ENCODE data around the gene MAPK12.

MAPK12 gene

DNA sequence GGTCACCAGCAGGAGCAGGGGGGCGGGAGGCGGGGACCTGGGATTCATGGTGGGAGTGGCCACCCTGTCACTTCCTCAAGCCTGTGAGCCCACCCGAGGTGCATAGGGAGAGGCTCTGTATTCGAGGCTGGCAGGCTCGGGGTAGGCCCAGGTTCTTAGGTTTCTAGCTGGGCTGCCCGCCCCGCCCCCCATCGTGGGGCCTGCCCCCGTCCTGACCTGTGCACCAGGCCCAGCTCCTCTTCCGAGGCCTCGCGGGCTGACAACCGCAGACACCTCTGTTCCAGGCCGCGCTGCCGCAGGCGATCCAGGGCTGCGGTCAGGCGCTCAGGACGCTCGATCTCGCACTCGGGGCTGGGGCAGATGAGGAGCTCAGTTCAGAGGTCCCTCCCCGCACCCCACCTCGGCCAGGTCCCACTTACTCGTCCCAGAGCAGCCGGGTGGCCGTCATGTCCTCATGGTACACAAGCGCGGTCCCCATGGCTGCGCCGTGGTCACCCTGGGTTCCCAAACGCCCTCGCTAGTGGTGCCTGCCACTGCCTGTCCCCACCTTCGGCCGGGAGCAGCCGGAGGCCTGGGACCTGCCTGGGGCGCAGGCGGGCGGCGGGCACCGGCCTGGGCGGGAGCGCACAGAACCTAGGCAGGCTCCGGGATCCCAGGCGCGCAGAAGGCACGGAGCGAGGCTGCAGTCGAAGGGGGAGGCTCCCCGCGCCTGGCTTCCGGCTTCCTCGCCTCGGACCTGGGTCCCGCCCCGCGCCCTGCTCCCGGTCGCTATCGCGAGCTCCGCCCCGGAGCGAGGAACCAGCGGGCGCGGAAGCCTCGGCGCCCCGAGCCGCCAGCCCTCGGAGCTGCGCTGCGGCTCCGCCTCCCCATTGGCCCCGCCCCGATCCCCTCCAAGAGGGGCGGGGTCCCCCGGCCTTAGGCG lies 10.7 kb downstream of the MAPK12 start, which contains the start of gene HDAC10:
Gene HDAC10, minus strand, starts transcription at position 711 of the 922 bp plus-strand sequence. Its CDS starts 233 bp downstream, at position 478.
- DNase-seq, result peak; percentile 64

GRCh38 chr22:50250249-50250554 lies 11.3 kb downstream of the MAPK12 start:
- DNase-seq, result no peak

DNA sequence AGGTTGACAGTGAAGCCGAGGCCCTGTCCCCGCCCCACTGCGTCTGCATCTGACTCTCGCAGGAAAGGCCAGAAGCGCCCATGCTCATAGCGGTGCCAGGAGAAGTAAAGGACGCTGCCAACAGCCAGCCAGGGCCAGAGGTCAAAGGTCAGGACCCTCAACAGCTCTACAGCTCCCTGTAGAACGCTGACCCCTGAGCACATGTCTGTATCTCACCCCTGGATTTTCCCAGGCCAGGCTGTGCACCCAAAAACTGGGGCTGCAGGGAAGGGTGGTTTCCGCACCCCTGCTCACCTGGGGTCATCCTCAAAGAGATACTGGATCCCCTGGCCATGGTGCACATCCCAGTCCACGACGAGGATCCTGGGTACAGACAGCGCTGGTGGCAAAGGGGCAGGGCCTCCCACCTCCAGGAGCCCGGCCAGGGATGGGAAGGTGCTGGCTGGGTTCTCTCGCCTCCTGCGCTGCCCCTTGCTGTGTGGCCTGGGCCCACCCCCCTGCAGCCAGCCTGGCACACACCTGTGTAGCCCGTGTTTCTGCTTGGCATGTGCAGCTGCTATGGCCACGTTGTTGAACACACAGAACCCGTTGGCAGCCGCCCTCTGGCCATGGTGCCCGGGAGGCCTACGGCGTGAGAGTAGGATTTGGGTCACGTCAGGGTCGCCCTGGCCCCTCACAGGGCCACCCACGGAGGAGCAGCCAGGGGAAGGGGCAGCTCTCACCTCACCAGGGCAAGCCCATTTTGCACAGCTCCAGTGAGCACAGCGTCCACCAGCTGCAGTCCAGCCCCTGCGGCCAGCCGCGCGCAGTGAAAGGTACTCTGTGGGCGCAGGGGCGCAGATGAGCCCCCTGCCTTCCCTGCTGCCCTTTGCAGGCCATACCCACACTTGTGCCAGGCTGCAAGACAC lies 11.9 kb downstream of the MAPK12 start:
- DNase-seq, result no peak

- DNase-seq, result no peak
These were observed 13.0 kb downstream of the MAPK12 start for GRCh38 chr22:50248196-50249081.

DNA sequence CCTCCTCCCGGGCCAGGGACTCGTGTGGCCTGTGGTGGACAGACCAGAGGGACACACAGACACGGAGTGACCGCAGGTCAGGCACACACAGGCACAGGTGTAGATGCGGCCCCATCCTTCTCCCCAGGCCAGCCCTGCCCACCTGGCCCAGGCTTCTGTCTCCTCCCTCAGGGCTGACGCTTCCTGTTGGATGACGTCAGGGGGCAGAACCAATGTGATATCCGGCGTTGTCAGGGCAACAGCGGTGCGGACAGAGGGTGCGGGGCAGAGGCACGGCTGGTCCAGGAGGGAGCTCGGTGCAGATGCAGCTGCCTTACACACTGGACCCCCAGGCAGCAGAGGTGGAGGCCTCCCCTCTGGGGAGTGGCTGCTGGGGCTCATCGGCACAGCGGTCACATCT lies 13.7 kb downstream of the MAPK12 start:
- peak; percentile 57 for DNase-seq

DNA sequence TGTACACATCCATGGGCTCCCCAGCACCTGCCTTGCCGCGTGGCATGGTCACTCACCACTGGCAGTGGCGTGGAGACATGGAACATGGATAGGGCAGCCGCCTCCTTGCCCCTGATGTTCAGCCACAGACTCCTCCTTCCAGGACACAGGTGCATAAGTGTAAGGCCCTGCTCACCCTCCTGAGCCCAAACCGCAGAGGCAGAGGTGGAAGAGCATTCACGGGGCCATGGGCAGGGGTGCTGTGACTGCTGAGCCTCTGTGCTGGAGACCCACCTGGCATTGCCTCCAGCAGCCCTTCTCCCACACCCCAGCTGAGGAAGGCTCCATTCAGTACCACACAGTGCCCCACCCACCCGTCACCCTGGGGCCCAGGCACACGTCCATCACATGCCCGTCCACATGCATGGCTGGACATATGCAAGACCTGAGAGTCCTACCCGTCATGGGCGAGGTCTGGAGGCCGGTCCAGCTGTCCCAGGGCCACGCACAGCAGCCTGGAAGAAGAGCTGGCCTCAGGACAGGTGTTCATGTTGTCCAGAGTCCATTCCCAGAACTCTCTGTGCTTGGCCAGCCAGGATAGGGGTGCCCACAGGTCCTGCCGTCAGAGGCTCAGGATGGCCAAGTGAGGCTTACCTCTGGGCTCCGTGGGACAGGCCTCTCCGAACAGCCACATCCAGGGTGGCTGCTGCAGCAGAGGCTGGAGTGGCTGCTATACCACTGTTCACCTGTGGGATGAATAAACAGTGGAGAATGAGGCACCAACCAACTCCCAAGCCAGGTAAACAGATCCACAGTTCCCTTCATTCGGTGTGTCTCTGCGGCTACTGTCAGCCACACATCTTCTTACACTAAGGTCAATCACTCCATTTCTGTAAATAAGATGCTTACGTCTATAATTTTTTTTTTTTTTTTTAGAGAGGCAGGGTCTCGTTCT lies 15.0 kb downstream of the MAPK12 start:
- no peak for DNase-seq

GRCh38 chr22:50245214-50246072 lies 16.0 kb downstream of the MAPK12 start:
- no peak for DNase-seq

DNA sequence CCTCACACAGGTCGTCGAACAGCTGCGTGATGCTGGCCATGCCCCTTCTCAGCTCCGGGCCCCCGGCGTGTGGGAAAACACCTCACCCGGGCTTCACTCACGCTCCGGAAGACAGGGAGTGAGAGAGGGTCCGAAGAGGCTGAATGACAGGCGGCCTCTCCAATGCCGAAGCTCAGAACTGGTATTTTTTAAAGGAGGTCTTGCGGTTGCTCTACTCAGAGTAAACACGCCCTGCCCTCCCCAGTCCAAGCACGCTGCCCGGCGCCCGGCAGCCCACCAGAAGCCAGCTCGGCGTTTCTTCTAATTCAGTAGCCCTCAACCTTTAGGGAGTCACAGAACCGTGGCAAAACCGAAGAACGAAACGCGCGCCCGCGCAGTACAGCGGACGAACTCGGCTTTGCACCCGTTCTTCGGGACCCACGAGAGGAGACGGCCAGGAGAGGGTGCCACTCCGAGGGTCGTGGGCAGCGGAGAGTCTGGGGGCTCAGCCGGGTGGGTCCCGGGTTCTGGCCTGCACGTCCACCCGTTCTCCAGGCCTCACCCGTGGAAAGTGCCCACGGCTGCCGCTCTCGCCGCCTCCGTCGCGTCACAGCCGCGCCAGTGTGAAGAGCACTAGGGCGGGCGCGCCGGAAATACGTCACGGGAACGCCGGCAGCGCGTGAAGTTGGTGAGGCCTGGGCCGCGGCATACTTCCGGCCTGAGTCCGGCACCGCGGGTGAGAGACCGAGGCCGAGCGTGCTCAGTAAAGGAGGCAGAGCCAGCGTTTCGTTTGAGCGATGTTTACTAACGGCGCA lies 16.9 kb downstream of the MAPK12 start, which contains the start of gene TUBGCP6:
Gene TUBGCP6, minus strand, starts transcription at position 604 of the 794 bp plus-strand sequence. Its CDS starts 564 bp downstream, at position 40.
- DNase-seq, result peak; percentile 91

DNA sequence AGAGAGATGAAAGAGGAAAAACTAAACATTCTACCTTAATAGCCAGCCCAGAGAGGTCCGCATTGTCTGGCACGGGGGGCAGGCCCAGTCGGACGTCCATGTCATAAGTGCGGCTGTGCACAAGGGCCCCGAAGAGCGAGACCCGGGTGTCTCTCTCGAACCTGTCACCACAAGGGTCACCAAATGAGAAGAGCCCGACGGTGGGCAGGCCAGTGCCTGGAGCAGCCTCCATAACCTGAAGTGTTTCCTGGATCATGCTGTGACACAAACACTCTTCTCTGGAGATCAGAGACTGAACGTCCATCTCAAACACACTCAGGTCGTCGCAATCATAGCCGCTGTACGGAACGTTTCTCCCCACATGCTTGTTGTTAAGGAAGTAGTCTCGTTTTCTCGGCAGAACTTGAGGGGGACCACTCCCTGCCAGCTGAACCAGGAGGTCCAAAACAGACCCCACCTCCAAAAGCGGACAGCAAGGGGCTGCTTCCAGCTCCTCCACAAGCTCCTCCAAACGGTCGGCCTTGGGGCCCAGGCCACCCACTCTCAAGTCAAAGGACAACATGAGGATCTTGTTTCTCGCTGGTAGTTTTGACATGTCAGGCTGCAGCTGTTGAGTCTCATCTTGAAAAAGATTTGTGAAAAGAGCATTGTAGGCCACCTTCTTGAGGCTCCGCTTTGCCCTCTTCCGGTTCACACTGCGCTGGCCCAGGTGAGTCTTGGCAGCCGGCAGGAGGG lies 17.6 kb downstream of the MAPK12 start:
- no peak for DNase-seq

DNA sequence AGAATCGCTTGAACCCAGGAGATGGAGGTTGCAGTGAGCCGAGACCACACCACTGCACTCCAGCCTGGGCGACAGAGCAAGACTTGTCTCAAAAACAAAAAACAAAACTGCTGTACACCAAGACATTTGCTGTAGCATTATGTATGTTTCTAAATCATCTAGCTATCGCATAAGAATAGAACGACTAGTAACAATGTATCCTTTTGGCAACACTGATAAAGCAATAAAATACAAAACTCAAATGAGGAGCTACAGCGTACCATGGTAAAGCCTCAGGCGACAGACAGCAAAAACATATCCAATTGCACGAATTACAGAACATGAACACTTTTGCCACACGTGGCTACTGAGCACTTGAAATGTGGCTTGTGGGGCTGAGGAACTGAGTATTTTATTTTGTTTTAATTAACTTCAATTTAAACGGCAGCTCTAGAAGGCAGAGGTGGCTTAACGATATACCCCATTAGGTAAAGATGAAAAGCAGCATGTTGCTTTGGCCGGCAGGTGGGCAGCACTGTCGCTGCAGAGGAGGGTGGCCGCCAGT lies 19.0 kb downstream of the MAPK12 start:
- no peak for DNase-seq

DNA sequence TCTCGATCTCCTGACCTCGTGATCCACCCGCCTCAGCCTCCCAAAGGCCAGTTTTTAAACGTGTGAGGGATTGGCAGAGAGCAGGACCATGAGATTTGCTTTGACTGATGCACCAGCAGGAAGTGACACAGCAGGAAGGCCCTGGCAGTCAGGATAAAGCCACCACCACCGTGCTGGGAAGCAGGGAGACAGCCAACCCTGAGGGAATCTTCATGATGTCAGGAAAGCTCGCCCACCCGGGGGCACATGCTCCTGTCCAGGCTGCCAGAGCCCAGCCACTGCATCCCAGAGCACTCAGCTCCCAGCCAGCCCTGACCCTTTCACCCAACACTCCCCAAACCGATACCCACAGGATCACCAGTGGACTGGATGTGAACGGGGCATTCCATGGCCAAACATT lies 22.7 kb downstream of the MAPK12 start:
- DNase-seq, result no peak

GRCh38 chr22:50236731-50237409 lies 24.6 kb downstream of the MAPK12 start:
- DNase-seq, result no peak

GRCh38 chr22:50233223-50233622 lies 28.3 kb downstream of the MAPK12 start:
- no peak for DNase-seq

GRCh38 chr22:50232481-50233151 lies 28.9 kb downstream of the MAPK12 start:
- no peak for DNase-seq

DNA sequence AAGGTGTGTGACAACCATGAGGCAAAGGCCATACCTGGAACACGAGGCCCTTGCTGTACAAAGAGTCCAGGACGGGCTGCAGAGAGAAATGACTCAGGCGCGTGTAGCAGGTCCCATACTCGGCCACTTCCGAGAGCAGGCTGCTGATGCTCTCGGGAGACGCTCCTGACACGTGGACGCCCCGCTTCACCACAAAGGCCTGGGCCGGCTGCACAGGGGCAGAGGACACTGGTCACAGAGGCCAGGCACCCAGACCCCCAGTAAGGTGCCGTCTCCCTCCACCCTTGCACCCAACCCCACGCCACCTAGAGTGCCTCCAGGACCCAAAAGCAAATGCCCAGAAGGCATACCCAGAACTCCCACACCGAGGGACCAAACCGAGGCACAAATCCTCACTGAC lies 32.1 kb downstream of the MAPK12 start:
- no peak for DNase-seq

GRCh38 chr22:50228366-50228765 lies 33.1 kb downstream of the MAPK12 start:
- DNase-seq, result no peak

- DNase-seq, result no peak
These were observed 33.8 kb downstream of the MAPK12 start for GRCh38 chr22:50227579-50228215.

Data from T-helper 9 cell (primary cell).